Adipocyte (in vitro differentiated cells): ENCODE data around the gene GADD45G.

Experiments
- DNase-seq: peaks from one replicate; pipeline ENCODE4 v3.0.0-alpha.2; 2015; ENCODE audit warnings: low read depth
- H3K27me3 ChIP-seq: replicated peaks from 2 replicates; pipeline ENCODE4 v1.7.0; 2013; ENCODE audit warnings: mild to moderate bottlenecking, low read length, moderate library complexity; ENCODE audit not compliant: control insufficient read depth, insufficient read depth
- H3K36me3 ChIP-seq: 2 replicates; pipeline ENCODE4 v1.7.0; 2013; ENCODE audit warnings: low read length, mild to moderate bottlenecking, moderate library complexity; ENCODE audit not compliant: control insufficient read depth, insufficient read depth, severe bottlenecking
- H3K4me1 ChIP-seq: 2 replicates; pipeline ENCODE4 v1.7.0; 2013; ENCODE audit warnings: mild to moderate bottlenecking, low read length, moderate library complexity; ENCODE audit not compliant: control insufficient read depth, insufficient read depth
- H3K4me3 ChIP-seq: 2 replicates; pipeline ENCODE4 v1.7.0; 2013; ENCODE audit warnings: mild to moderate bottlenecking, low read length, moderate library complexity
- H3K9ac ChIP-seq: 2 replicates; pipeline ENCODE4 v1.7.0; 2013; ENCODE audit warnings: mild to moderate bottlenecking, low read length, moderate library complexity
- H3K9me3 ChIP-seq: 2 replicates; pipeline ENCODE4 v1.7.0; 2013; ENCODE audit warnings: mild to moderate bottlenecking, low read length, moderate library complexity; ENCODE audit not compliant: control insufficient read depth

The GADD45G gene

DNA sequence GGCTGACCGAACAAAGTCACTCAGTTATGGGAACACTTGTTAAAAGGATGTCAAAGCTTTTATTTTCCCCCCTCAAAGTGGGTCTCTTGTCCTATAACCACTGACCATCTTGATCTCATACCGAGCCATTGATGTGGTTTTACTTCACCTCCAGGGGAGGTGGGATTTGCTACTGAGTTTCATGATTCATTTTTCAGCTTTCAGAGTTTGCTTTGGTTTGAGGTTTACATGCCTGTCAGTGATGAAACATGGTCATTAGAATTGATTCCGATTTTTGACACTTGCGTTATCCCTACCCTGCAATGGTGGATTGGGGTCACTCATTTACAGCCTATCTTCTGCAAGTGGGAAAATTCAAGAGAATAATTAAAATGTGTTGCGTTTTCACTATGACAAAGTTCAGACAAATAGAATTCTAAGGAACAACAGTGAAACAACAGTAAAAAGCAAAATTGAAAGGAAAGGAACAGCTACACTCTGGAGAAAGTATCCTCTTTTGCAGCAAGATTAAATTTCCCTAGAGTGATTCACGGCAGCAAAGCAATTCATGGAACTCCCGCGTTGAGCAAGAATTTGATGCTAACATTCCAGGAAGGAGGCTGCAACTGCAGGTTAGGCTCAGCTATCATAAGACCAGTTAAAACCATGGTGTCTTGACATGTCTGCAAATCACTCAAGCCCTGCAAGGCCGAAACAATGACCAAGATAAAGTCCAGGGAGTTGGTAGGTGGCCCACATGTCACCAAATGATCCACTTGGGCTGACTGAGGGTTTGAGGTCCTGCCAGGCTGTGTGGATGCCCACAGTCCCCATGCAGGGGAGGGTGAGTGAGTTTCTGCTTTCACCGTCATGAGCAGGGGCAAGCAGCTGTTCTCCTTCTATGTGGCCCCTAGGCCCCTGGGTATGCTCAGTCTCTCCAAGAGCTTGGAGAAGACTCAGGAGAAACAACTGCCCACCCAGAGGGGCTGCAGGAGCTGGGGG is 9.4 kb downstream of the GADD45G start:
- Histone ChIP-seq H3K4me1 (no peaks in the 10 kb centered on the region), H3K9ac (no peak overlapping the region), H3K9me3 (peaks cover 13% of the 10 kb centered on the region), H3K27me3 (peaks cover 44% of the 10 kb centered on the region), H3K36me3 (no peaks in the 10 kb centered on the region), H3K4me3 (no peak overlapping the region)
- no peak for DNase-seq

DNA sequence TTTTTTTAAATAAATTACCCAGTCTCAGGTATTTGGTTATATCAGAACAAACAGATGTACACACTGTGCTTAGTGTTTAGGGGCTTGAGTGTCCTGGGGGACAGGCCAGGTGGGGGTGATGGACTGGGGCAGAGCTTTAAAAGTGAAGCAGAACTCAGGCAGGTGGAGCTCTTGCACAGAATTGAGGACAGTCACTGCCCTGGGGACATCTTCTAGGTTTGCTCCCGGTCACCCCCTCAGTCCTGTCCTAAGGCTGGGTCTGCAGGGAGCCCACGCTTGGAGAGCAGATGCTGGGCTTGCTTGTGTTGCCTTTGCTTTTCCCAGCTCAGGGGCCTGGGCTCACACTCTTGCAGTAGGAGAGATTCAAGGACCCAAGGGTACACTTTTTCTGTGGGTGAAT is 10.8 kb downstream of the GADD45G start:
- H3K4me1 ChIP-seq: no peaks in the 10 kb centered on the region
- peaks cover 13% of the 10 kb centered on the region for H3K9me3 ChIP-seq
- H3K36me3 ChIP-seq: no peaks in the 10 kb centered on the region
- H3K9ac ChIP-seq: no peak overlapping the region
- no peak overlapping the region for H3K4me3 ChIP-seq
- DNase-seq: no peak
- peaks cover 36% of the 10 kb centered on the region for H3K27me3 ChIP-seq

DNA sequence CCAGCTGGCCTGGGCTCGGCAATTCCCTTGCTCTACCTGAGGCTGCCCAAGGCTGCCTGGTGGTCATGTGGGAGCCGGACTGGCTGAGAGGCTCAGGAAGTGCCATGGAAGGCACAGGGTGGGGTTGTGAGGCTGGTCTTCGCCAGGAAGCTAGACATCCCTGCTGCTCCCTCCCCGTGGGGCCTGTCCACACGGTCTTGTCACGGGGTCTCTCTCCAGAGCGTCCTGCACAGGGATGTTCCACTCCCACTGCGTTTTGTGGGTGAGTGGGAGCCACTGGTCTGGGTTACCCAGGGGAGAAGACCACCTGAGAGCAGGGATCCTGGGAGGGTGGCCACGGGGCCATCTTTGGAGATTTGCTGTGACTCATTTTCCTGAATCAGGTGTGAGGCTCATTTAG is 11.6 kb downstream of the GADD45G start:
- Histone ChIP-seq H3K4me3 (no peak overlapping the region), H3K9ac (no peak overlapping the region), H3K4me1 (no peaks in the 10 kb centered on the region), H3K36me3 (no peaks in the 10 kb centered on the region), H3K27me3 (peaks cover 31% of the 10 kb centered on the region), H3K9me3 (peaks cover 12% of the 10 kb centered on the region)
- DNase-seq: no peak

DNA sequence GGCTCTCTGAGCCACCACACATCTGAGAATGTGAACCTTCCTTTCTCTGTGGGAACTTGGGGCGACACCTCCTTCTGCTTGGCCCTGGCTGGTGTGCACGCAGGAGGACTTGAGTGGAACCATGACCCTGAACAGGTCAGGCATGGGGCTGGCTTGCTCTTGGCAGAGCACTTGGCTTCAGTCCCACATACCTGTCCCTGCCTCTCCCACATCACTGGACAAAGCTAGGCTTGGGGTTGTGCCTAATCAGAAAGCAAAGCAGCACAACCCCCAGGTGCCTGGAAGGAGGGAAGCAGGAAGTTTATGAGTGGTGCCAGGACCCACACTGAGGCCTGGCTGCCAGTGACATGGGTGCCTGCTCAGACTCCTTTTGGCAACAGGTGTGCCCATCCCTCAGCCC is 13.2 kb downstream of the GADD45G start:
- Histone ChIP-seq H3K9ac (no peak overlapping the region), H3K4me3 (no peak overlapping the region), H3K27me3 (peaks cover 27% of the 10 kb centered on the region), H3K9me3 (no peaks in the 10 kb centered on the region), H3K4me1 (no peaks in the 10 kb centered on the region), H3K36me3 (no peaks in the 10 kb centered on the region)
- no peak for DNase-seq

- no peaks in the 10 kb centered on the region for H3K4me1 ChIP-seq
- H3K4me3 ChIP-seq: no peak overlapping the region
- no peak overlapping the region for H3K9ac ChIP-seq
- DNase-seq: no peak
- H3K36me3 ChIP-seq: no peaks in the 10 kb centered on the region
- H3K9me3 ChIP-seq: no peaks in the 10 kb centered on the region
- H3K27me3 ChIP-seq: peaks cover 35% of the 10 kb centered on the region
Measured at GRCh38 chr9:89619019-89619418, 14.2 kb downstream of the GADD45G start.

DNA sequence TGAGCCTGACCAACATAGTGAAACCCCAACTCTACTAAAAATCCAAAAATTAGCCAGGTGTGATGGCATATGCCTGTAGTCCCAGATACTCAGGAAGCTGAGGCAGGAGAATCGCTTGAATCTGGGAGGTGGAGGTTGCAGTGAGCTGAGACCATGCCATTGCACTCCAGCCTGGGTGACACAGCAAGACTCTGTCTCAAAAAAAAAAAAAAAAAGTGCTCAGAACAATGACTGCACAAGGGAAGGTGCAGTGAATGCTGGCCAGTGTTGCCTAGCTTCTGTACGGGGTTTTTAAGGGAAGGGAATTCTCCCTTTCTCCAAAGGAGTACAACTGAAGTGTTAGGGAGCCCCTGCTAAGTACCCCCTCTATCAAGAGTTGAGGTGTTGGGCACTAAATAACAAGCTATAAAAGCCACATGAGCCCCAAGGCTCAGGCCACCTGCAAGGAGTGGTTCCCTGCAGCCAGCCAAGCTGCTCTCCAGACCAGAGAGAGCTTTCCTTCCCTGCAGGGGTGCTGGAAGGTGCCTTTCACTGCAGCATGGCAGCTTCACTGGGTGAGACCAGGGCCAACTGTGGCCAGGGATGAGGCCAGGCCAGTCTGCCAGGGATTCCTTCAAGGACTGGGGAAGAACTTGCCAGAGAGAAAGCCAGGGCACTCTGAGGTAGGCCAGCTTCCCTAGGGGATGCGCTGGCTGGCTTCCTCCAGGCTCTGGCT is 14.8 kb downstream of the GADD45G start:
- Histone ChIP-seq H3K36me3 (no peaks in the 10 kb centered on the region), H3K9ac (no peak overlapping the region), H3K27me3 (peaks cover 38% of the 10 kb centered on the region), H3K4me1 (no peaks in the 10 kb centered on the region), H3K4me3 (no peak overlapping the region), H3K9me3 (no peaks in the 10 kb centered on the region)
- DNase-seq: no peak

DNA sequence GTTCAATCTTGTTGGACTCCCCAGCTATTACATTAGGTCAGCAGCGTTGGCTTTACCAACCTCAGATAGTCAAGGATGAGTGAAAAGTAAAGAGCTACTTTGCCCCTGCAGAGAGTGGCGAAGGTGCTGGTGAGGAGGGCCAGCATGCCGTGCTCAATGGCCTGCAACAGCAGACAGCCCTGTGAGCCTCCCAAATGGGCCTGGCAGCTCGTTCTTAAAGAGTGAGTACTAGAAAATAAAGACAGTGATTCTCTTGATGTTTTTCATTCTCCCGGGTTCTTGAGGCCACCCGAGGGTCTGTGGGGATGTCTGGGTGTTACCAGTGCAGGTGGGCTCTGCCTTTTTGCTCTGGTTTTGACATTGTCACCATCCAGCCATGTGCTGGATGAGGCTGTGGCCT is 16.2 kb downstream of the GADD45G start:
- no peaks in the 10 kb centered on the region for H3K36me3 ChIP-seq
- H3K4me3 ChIP-seq: no peak overlapping the region
- peaks cover 47% of the 10 kb centered on the region for H3K27me3 ChIP-seq
- H3K4me1 ChIP-seq: no peaks in the 10 kb centered on the region
- no peaks in the 10 kb centered on the region for H3K9me3 ChIP-seq
- DNase-seq: no peak
- no peak overlapping the region for H3K9ac ChIP-seq

GRCh38 chr9:89621676-89622075 is 16.9 kb downstream of the GADD45G start:
- DNase-seq: no peak
- Histone ChIP-seq H3K27me3 (peaks cover 52% of the 10 kb centered on the region), H3K9ac (no peak overlapping the region), H3K36me3 (no peaks in the 10 kb centered on the region), H3K4me1 (no peaks in the 10 kb centered on the region), H3K9me3 (no peaks in the 10 kb centered on the region), H3K4me3 (no peak overlapping the region)

GRCh38 chr9:89622933-89623861 is 18.4 kb downstream of the GADD45G start:
- H3K4me3 ChIP-seq: no peak overlapping the region
- no peaks in the 10 kb centered on the region for H3K9me3 ChIP-seq
- no peak for DNase-seq
- H3K27me3 ChIP-seq: peaks cover 50% of the 10 kb centered on the region
- no peaks in the 10 kb centered on the region for H3K4me1 ChIP-seq
- no peaks in the 10 kb centered on the region for H3K36me3 ChIP-seq
- no peak overlapping the region for H3K9ac ChIP-seq

DNA sequence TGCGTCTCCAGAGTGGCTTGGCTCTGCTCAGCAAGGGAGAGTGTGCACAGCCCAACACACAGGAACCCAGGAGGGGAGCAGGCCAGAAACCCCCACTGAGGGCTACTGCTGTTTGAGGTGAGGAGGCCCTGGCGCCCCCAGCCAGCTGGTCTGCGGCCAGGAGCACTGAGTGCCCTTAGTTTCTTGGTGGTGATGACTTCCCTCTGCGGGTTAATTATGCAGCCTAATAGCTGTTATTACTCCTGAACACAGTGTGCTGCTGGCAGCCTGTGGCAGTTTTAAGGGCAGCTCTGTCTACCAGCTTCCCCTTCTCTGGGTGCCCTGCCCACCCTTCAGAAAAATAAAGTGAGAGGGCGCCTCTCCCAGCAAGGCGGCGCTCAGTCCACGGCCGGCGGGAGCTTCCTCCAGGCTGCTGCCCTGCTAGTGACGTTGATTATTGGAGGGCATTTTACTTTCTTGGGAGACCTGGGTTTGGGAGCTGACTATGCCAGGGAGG is 19.2 kb downstream of the GADD45G start:
- Histone ChIP-seq H3K36me3 (no peaks in the 10 kb centered on the region), H3K9ac (no peak overlapping the region), H3K9me3 (no peaks in the 10 kb centered on the region), H3K4me3 (no peak overlapping the region), H3K4me1 (no peaks in the 10 kb centered on the region), H3K27me3 (peaks cover 50% of the 10 kb centered on the region)
- DNase-seq: no peak
